Naive thymus-derived CD4-positive, alpha-beta T cell (primary cell): ENCODE results near the gene ZMAT2. TPM values are rescaled to one million over a fixed set of nuclear protein-coding genes. Genes with fewer than 3 reads are reported as not detected.
A peak's percentile ranks its signal among the peaks of the same experiment; 100 is the strongest.
"Not testable (repeated sequence)": the region's sequence is repeated elsewhere in the genome, so short reads cannot be mapped to it uniquely, and the experiment has no call there.

Experiments used
- ATAC-seq: fragments of 150-1000 bp; cut with Tn5 transposase; 2 replicates; pipeline ENCODE4 v1.10.0; 2021; ENCODE audit warnings: mild to moderate bottlenecking, moderate library complexity
- CTCF ChIA-PET: fragments of 350-600 bp; sonication (Branson Sonifier 250); formaldehyde crosslinking; loops from one replicate; lab custom pipeline; 2021; ENCODE audit warnings: antibody characterized with exemption; lab: Charles Lee
- POLR2A ChIA-PET: fragments of 350-600 bp; sonication (Branson Sonifier 250); formaldehyde crosslinking; loops from one replicate; lab custom pipeline; 2021; ENCODE audit warnings: antibody characterized with exemption, inconsistent platforms; lab: Charles Lee
- DNase-seq, 9 donors: peaks; one replicate each; pipeline versions ENCODE4 v3.0.0 to v3.0.0-alpha.2; 2020 to 2022; ENCODE audit warnings: mixed read lengths in 1 of 9
- H3K27ac ChIP-seq: one replicate; pipeline ENCODE4 v1.7.0; 2013; ENCODE audit warnings: mild to moderate bottlenecking, low read depth, low read length, moderate library complexity
- H3K27me3 ChIP-seq, 2 donors: one replicate each; pipeline ENCODE4 v1.7.0; 2013; ENCODE audit warnings: low read length in 2 of 2, mild to moderate bottlenecking in 2 of 2, moderate library complexity in 2 of 2; ENCODE audit not compliant: control insufficient read depth in 2 of 2, insufficient read depth in 2 of 2
- H3K36me3 ChIP-seq, 3 experiments: 1 replicate in 2 of 3; 2 replicates in 1 of 3; pipeline ENCODE4 v1.7.0; 2013; ENCODE audit warnings: low read length in 3 of 3, mild to moderate bottlenecking in 3 of 3, moderate library complexity in 1 of 3; ENCODE audit not compliant: insufficient read depth in 3 of 3, control insufficient read depth in 2 of 3
- H3K4me1 ChIP-seq, 2 donors: one replicate each; pipeline ENCODE4 v1.7.0; 2013; ENCODE audit warnings: low read length in 2 of 2, mild to moderate bottlenecking in 2 of 2, moderate library complexity in 1 of 2; ENCODE audit not compliant: control insufficient read depth in 2 of 2, insufficient read depth in 2 of 2
- H3K4me3 ChIP-seq: 2 replicates; pipeline ENCODE4 v1.7.0; 2013; ENCODE audit warnings: mild to moderate bottlenecking, low read length
- H3K9me3 ChIP-seq, 3 experiments: 1 replicate in 2 of 3; 2 replicates in 1 of 3; pipeline ENCODE4 v1.7.0; 2013; ENCODE audit warnings: low read length in 3 of 3; ENCODE audit not compliant: control insufficient read depth in 2 of 3
- H3K27ac Mint-ChIP-seq, 9 donors: one replicate each; pipeline ENCODE4 v1.8.0; 2020 to 2022; ENCODE audit warnings: mixed read lengths in 9 of 9, mild to moderate bottlenecking in 8 of 9, moderate library complexity in 5 of 9, inconsistent platforms in 2 of 9
- H3K27me3 Mint-ChIP-seq, 5 donors: one replicate each; pipeline ENCODE4 v1.8.0; 2021 to 2022; ENCODE audit warnings: mixed read lengths in 5 of 5, mild to moderate bottlenecking in 1 of 5
- H3K36me3 Mint-ChIP-seq, 5 donors: one replicate each; pipeline ENCODE4 v1.8.0; 2020 to 2022; ENCODE audit warnings: mixed read lengths in 5 of 5, mild to moderate bottlenecking in 3 of 5, inconsistent platforms in 1 of 5
- H3K4me1 Mint-ChIP-seq, 7 donors: one replicate each; pipeline ENCODE4 v1.8.0; 2020 to 2022; ENCODE audit warnings: mixed read lengths in 7 of 7, mild to moderate bottlenecking in 3 of 7, inconsistent platforms in 1 of 7
- H3K4me3 Mint-ChIP-seq, 10 donors: one replicate each; pipeline ENCODE4 v1.8.0; 2020 to 2022; ENCODE audit warnings: mild to moderate bottlenecking in 10 of 10, mixed read lengths in 10 of 10, moderate library complexity in 6 of 10, inconsistent platforms in 2 of 10
- H3K9me3 Mint-ChIP-seq, 11 donors: one replicate each; pipeline ENCODE4 v1.8.0; 2020 to 2022; ENCODE audit warnings: mixed read lengths in 11 of 11, mild to moderate bottlenecking in 4 of 11, inconsistent platforms in 1 of 11, moderate library complexity in 1 of 11
- intact Hi-C, 2 donors: fragments of 100-400 bp; cut with micrococcal nuclease; formaldehyde crosslinking; loops; one replicate each; pipeline ENCODE4 v1.15.1; 2023
- polyA plus RNA-seq, 2 donors: library from polyadenylated mRNA; unstranded; fragments of 300-500 nt; fragmentation: Illumina TruSeq; gene quantifications; one replicate each; pipeline ENCODE4 v1.2.3, GENCODE V29; 2021
- total RNA-seq, 6 experiments: library from RNA in 5 of 6; stranded (reverse) in 5 of 6; gene quantifications; 1 replicate in 5 of 6; 2 replicates in 1 of 6; pipeline ENCODE4 v1.2.3 and lab custom pipeline; 2021 to 2026

The ZMAT2 gene
- total and polyA plus RNA-seq, 7 experiments from 2014 or later: 37.7 to 76.4 (median 60.5) TPM

GRCh38 chr5:140711794-140712193, 11.5 kb downstream of the ZMAT2 start:
- CTCF ChIA-PET: interaction anchor here (0.6 to 1.7 kb wide), 3 partner anchors 14 to 318 kb away, joined by 3 to 7 read pairs (median 3); no protein-coding TSS in a partner anchor
- H3K27ac Mint-ChIP-seq: peak overlapping the region; percentile 31 to 100 (median 99)

GRCh38 chr5:140713562-140714094, 13.4 kb downstream of the ZMAT2 start:
- H3K27me3 Mint-ChIP-seq: peaks cover 0 to 11% (median 0%) of the 10 kb centered on the region in 5 donors
- ChIA-PET POLR2A (no interaction called here), CTCF (no interaction called here)
- H3K4me3 Mint-ChIP-seq: no peak overlapping the region
- H3K27ac ChIP-seq: no peak overlapping the region
- no peaks in the 10 kb centered on the region for H3K36me3 ChIP-seq
- ATAC-seq: no peak
- DNase-seq: no peak
- no peak overlapping the region for H3K4me3 ChIP-seq
- H3K4me1 ChIP-seq: peaks cover 0 to 5% of the 10 kb centered on the region in 2 donors
- H3K9me3 ChIP-seq: no peaks in the 10 kb centered on the region
- H3K4me1 Mint-ChIP-seq: peaks cover 6 to 32% (median 25%) of the 10 kb centered on the region in 7 donors
- no peaks in the 10 kb centered on the region for H3K27me3 ChIP-seq
- peaks cover 0 to 9% (median 0%) of the 10 kb centered on the region in 5 donors for H3K36me3 Mint-ChIP-seq
- H3K27ac Mint-ChIP-seq: peak overlapping the region in 3 of 9 donors; percentile 38 to 70 (median 65)
- intact Hi-C loops: loop anchor here (5.0 to 10.0 kb wide), 4 partner anchors 536 to 901 kb away; partner anchors contain the start of genes CYSTM1 (in 1 of the 2), DIAPH1 (in 1 of the 2) and TAF7 (in 1 of the 2)
- peaks cover 0 to 14% (median 0%) of the 10 kb centered on the region in 11 donors for H3K9me3 Mint-ChIP-seq

More at GRCh38 chr5:140711794-140712193, 11.5 kb downstream of the ZMAT2 start:
- POLR2A ChIA-PET: interaction anchor here (0.8 to 5.2 kb wide), 15 partner anchors 8 to 310 kb away, joined by 3 to 73 read pairs (median 6); partner anchors contain the start of genes ANKHD1, EIF4EBP3, IK and NDUFA2
- Histone ChIP-seq H3K9me3 (no peaks in the 10 kb centered on the region), H3K27me3 (no peaks in the 10 kb centered on the region), H3K27ac (peak overlapping the region; percentile 72), H3K4me1 (peaks cover 0 to 5% of the 10 kb centered on the region in 2 donors), H3K4me3 (no peak overlapping the region), H3K36me3 (no peaks in the 10 kb centered on the region)
- Mint-ChIP-seq H3K36me3 (peaks cover 0 to 9% (median 0%) of the 10 kb centered on the region in 5 donors), H3K27me3 (peaks cover 0 to 11% (median 0%) of the 10 kb centered on the region in 5 donors), H3K9me3 (peaks cover 0 to 14% (median 0%) of the 10 kb centered on the region in 11 donors), H3K4me1 (peaks cover 6 to 32% (median 25%) of the 10 kb centered on the region in 7 donors), H3K4me3 (peak overlapping the region; percentile 25 to 100 (median 99))
- intact Hi-C loops: loop anchor here (1.0 to 10.0 kb wide), 15 partner anchors 11 to 903 kb away; partner anchors contain the start of genes ANKHD1 (in 2 of the 2), CYSTM1 (in 2 of the 2), HARS1 (in 2 of the 2) and HARS2 (in 2 of the 2)
- DNase-seq: no peak
- no peak for ATAC-seq

GRCh38 chr5:140716238-140716637, 16.0 kb downstream of the ZMAT2 start:
- H3K27ac Mint-ChIP-seq, H3K9me3 ChIP-seq, H3K4me1 ChIP-seq, H3K36me3 ChIP-seq, DNase-seq, H3K27ac ChIP-seq, H3K4me3 ChIP-seq, H3K9me3 Mint-ChIP-seq, H3K36me3 Mint-ChIP-seq, ATAC-seq, CTCF ChIA-PET, H3K27me3 ChIP-seq, H3K4me3 Mint-ChIP-seq: not testable (repeated sequence)
- Mint-ChIP-seq H3K4me1 (peaks cover 0 to 20% (median 14%) of the 10 kb centered on the region in 7 donors), H3K27me3 (peaks cover 0 to 11% (median 2%) of the 10 kb centered on the region in 5 donors)
- POLR2A ChIA-PET: interaction anchor here (1.7 kb wide), 1 partner anchor 69 kb away, joined by 6 read pairs; the partner anchor contains the start of genes IK and NDUFA2
- intact Hi-C loops: loop anchor here in 1 of 2 donors (10.0 kb wide), 1 partner anchor 899 kb away; the partner anchor contains the start of gene DIAPH1

- Histone ChIP-seq H3K36me3 (no peaks in the 10 kb centered on the region), H3K4me3 (no peak overlapping the region), H3K9me3 (no peaks in the 10 kb centered on the region), H3K27ac (no peak overlapping the region), H3K4me1 (no peaks in the 10 kb centered on the region), H3K27me3 (peaks cover 0 to 4% of the 10 kb centered on the region in 2 donors)
- intact Hi-C loops: loop anchor here in 1 of 2 donors (10.0 kb wide), 1 partner anchor 897 kb away; the partner anchor contains the start of gene DIAPH1
- H3K9me3 Mint-ChIP-seq: no peaks in the 10 kb centered on the region
- peaks cover 0 to 15% (median 12%) of the 10 kb centered on the region in 5 donors for H3K27me3 Mint-ChIP-seq
- CTCF ChIA-PET: interaction anchor here (0.6 to 4.6 kb wide), 5 partner anchors 171 to 390 kb away, joined by 5 to 37 read pairs (median 6); partner anchors contain the start of gene EIF4EBP3
- no peaks in the 10 kb centered on the region for H3K36me3 Mint-ChIP-seq
- H3K4me1 Mint-ChIP-seq: peaks cover 0 to 10% (median 2%) of the 10 kb centered on the region in 7 donors
- peak overlapping the region in 1 of 9 donors; percentile 67 for H3K27ac Mint-ChIP-seq
- peak overlapping the region in 4 of 10 donors; percentile 13 to 58 (median 36) for H3K4me3 Mint-ChIP-seq
- ATAC-seq (no peak), DNase-seq (no peak)
- POLR2A ChIA-PET: no interaction called here
Measured at GRCh38 chr5:140718266-140718592, 18.0 kb downstream of the ZMAT2 start.

GRCh38 chr5:140720738-140721137, 20.5 kb downstream of the ZMAT2 start:
- not testable (repeated sequence) for H3K36me3 ChIP-seq, H3K9me3 ChIP-seq, H3K27ac ChIP-seq, ATAC-seq, H3K36me3 Mint-ChIP-seq, H3K4me3 ChIP-seq, H3K4me1 ChIP-seq, DNase-seq, H3K27me3 ChIP-seq, H3K9me3 Mint-ChIP-seq
- Mint-ChIP-seq H3K27me3 (peaks cover 8 to 30% (median 21%) of the 10 kb centered on the region in 5 donors), H3K27ac (peak overlapping the region in 1 of 9 donors; percentile 4), H3K4me1 (peaks cover 1 to 13% (median 3%) of the 10 kb centered on the region in 7 donors), H3K4me3 (peak overlapping the region in 1 of 10 donors; percentile 6)
- intact Hi-C loops: loop anchor here (1.0 to 10.0 kb wide), 8 partner anchors 10 to 478 kb away; partner anchors contain the start of gene EIF4EBP3 (in 1 of the 2)
- POLR2A ChIA-PET: interaction anchor here (0.6 to 1.9 kb wide), 4 partner anchors 9 to 362 kb away, joined by 3 to 12 read pairs (median 4); partner anchors contain the start of gene EIF4EBP3
- CTCF ChIA-PET: interaction anchor here (0.6 to 4.6 kb wide), 13 partner anchors 10 to 478 kb away, joined by 3 to 37 read pairs (median 3); partner anchors contain the start of genes EIF4EBP3, IK, NDUFA2 and SLC4A9

GRCh38 chr5:140721395-140721794, 21.1 kb downstream of the ZMAT2 start:
- not testable (repeated sequence) for H3K27me3 ChIP-seq, H3K4me3 Mint-ChIP-seq, H3K36me3 Mint-ChIP-seq, H3K27ac Mint-ChIP-seq, H3K4me1 ChIP-seq, H3K36me3 ChIP-seq, H3K9me3 ChIP-seq, DNase-seq, H3K4me3 ChIP-seq, H3K27ac ChIP-seq, H3K9me3 Mint-ChIP-seq, ATAC-seq
- CTCF ChIA-PET: interaction anchor here (0.6 to 4.6 kb wide), 7 partner anchors 11 to 362 kb away, joined by 3 to 37 read pairs (median 3); partner anchors contain the start of gene EIF4EBP3
- Mint-ChIP-seq H3K4me1 (peaks cover 1 to 19% (median 10%) of the 10 kb centered on the region in 7 donors), H3K27me3 (peaks cover 14 to 32% (median 23%) of the 10 kb centered on the region in 5 donors)
- POLR2A ChIA-PET: interaction anchor here (0.6 to 1.1 kb wide), 2 partner anchors 10 to 25 kb away, joined by 4 read pairs; no protein-coding TSS in a partner anchor
- intact Hi-C loops: loop anchor here (2.0 to 10.0 kb wide), 3 partner anchors 257 to 479 kb away; no protein-coding TSS in a partner anchor
